ENCODE results near the gene NUBPL. TPM values are rescaled to one million over a fixed set of nuclear protein-coding genes. Genes with fewer than 3 reads are reported as not detected.

NUBPL gene
- total and polyA plus RNA-seq, 8 donors = 10.1 to 19.0 (median 16.9) TPM

- Histone ChIP-seq H3K9me3 (no peaks in the 10 kb centered on the region), H3K4me3 (no peak overlapping the region), H3K4me1 (no peaks in the 10 kb centered on the region), H3K27ac (no peak overlapping the region), H3K36me3 (no peaks in the 10 kb centered on the region), H3K27me3 (no peaks in the 10 kb centered on the region)
- intact Hi-C loops (cut with DNase I) = no loop called here
- no peak for ATAC-seq
- no peak for TF ChIP-seq CTCF (IDR thresholded peaks at IDR 0.05)
- DNase-seq = no peak
Measured at GRCh38 chr14:31530136-31530535, 31.1 kb upstream of the NUBPL start.

- no peaks in the 10 kb centered on the region for H3K36me3 ChIP-seq
- no peak overlapping the region for H3K27ac ChIP-seq
- intact Hi-C loops (cut with DNase I) = no loop called here
- DNase-seq (no peak), ATAC-seq (no peak)
- no peak for TF ChIP-seq CTCF (IDR thresholded peaks at IDR 0.05)
- no peaks in the 10 kb centered on the region for H3K9me3 ChIP-seq
- no peak overlapping the region for H3K4me3 ChIP-seq
- H3K4me1 ChIP-seq = no peaks in the 10 kb centered on the region
- H3K27me3 ChIP-seq = no peaks in the 10 kb centered on the region
Measured at GRCh38 chr14:31536201-31536960, 24.8 kb upstream of the NUBPL start.

GRCh38 chr14:31541702-31542101 lies 19.5 kb upstream of the NUBPL start:
- ATAC-seq = no peak
- intact Hi-C loops (cut with DNase I) = no loop called here

GRCh38 chr14:31543969-31544799 lies 17.0 kb upstream of the NUBPL start:
- ATAC-seq (no peak), DNase-seq (no peak)
- H3K4me3 ChIP-seq = no peak overlapping the region
- no peak overlapping the region for H3K27ac ChIP-seq
- no peaks in the 10 kb centered on the region for H3K9me3 ChIP-seq
- H3K36me3 ChIP-seq = no peaks in the 10 kb centered on the region
- no peaks in the 10 kb centered on the region for H3K4me1 ChIP-seq
- no peaks in the 10 kb centered on the region for H3K27me3 ChIP-seq
- intact Hi-C loops (cut with DNase I) = no loop called here
- no peak for TF ChIP-seq CTCF (IDR thresholded peaks at IDR 0.05)

More at GRCh38 chr14:31541702-31542101, 19.5 kb upstream of the NUBPL start:
- H3K4me1 ChIP-seq = no peaks in the 10 kb centered on the region
- H3K4me3 ChIP-seq = no peak overlapping the region
- H3K36me3 ChIP-seq = no peaks in the 10 kb centered on the region
- TF ChIP-seq CTCF (IDR thresholded peaks at IDR 0.05) = no peak
- DNase-seq = no peak
- no peaks in the 10 kb centered on the region for H3K9me3 ChIP-seq
- H3K27ac ChIP-seq = no peak overlapping the region
- H3K27me3 ChIP-seq = no peaks in the 10 kb centered on the region

- no peaks in the 10 kb centered on the region for H3K36me3 ChIP-seq
- H3K27me3 ChIP-seq = no peaks in the 10 kb centered on the region
- no peak overlapping the region for H3K4me3 ChIP-seq
- TF ChIP-seq CTCF (IDR thresholded peaks at IDR 0.05) = no peak
- H3K9me3 ChIP-seq = no peaks in the 10 kb centered on the region
- DNase-seq (no peak), ATAC-seq (no peak)
- H3K27ac ChIP-seq = no peak overlapping the region
- intact Hi-C loops (cut with DNase I) = no loop called here
- H3K4me1 ChIP-seq = no peaks in the 10 kb centered on the region
Measured at GRCh38 chr14:31544816-31545215, 16.4 kb upstream of the NUBPL start.
